ENCODE measurements around the gene HOXB7. TPM values are rescaled to one million over a fixed set of nuclear protein-coding genes. Genes with fewer than 3 reads are reported as not detected.

HOXB7 gene
- total RNA-seq, 1 donor from 2014 or later = 12.8 TPM

GRCh38 chr17:48611681-48612455, 1.1 kb upstream of the HOXB7 start:
- DNase-seq (ENCODE audit: low spot score) = no peak

GRCh38 chr17:48611213-48611612, 396 bp upstream of the HOXB7 start:
- no peak for DNase-seq (ENCODE audit: low spot score)

- no peak for DNase-seq (ENCODE audit: low spot score)
These were observed 997 bp downstream of the HOXB7 start for GRCh38 chr17:48609759-48610281.

GRCh38 chr17:48609033-48609432, 1.8 kb downstream of the HOXB7 start:
- no peak for DNase-seq (ENCODE audit: low spot score)

GRCh38 chr17:48608494-48608834, 2.4 kb downstream of the HOXB7 start:
- DNase-seq (ENCODE audit: low spot score) = no peak

- DNase-seq (ENCODE audit: low spot score) = no peak
These were observed 3.8 kb downstream of the HOXB7 start for GRCh38 chr17:48606892-48607614.

GRCh38 chr17:48605991-48606891, 4.6 kb downstream of the HOXB7 start:
- no peak for DNase-seq (ENCODE audit: low spot score)

- no peak for DNase-seq (ENCODE audit: low spot score)
These were observed 5.4 kb downstream of the HOXB7 start for GRCh38 chr17:48605409-48605919.

GRCh38 chr17:48604770-48605329, 6.0 kb downstream of the HOXB7 start, which contains the start of gene HOXB6:
HOXB6 (minus strand) TSS chr17:48604986; CDS start chr17:48598150, 6,836 bp downstream.
- no peak for DNase-seq (ENCODE audit: low spot score)

- peak; percentile 89 for DNase-seq (ENCODE audit: low spot score)
These were observed 6.7 kb downstream of the HOXB7 start for GRCh38 chr17:48603959-48604769.

- no peak for DNase-seq (ENCODE audit: low spot score)
These were observed 9.0 kb downstream of the HOXB7 start for GRCh38 chr17:48601539-48602425.

- no peak for DNase-seq (ENCODE audit: low spot score)
These were observed 9.6 kb downstream of the HOXB7 start for GRCh38 chr17:48601207-48601538.

GRCh38 chr17:48600244-48601098, 10.3 kb downstream of the HOXB7 start:
- no peak for DNase-seq (ENCODE audit: low spot score)

GRCh38 chr17:48599354-48599753, 11.5 kb downstream of the HOXB7 start:
- DNase-seq (ENCODE audit: low spot score) = no peak

GRCh38 chr17:48598736-48599135, 12.1 kb downstream of the HOXB7 start:
- DNase-seq (ENCODE audit: low spot score) = no peak

- peak; percentile 90 for DNase-seq (ENCODE audit: low spot score)
These were observed 12.8 kb downstream of the HOXB7 start for GRCh38 chr17:48597778-48598631.

- no peak for DNase-seq (ENCODE audit: low spot score)
These were observed 13.4 kb downstream of the HOXB7 start for GRCh38 chr17:48597528-48597777.

Measured in mesenteric fat pad (tissue), 1 donor.